PC-3 (cell line): ENCODE measurements around the gene PHPT1. TPM values are rescaled to one million over a fixed set of nuclear protein-coding genes. Genes with fewer than 3 reads are reported as not detected.

Experiments
- ATAC-seq: fragments of 200-7000 bp; cut with Tn5 transposase; 2 replicates; pipeline ENCODE4 v1.9.1; 2020; ENCODE audit warnings: mild to moderate bottlenecking, moderate library complexity
- BruUV-seq: library from RNA; stranded (reverse); fragments of 400-500 nt; replicated peaks from 2 replicates; lab custom pipeline; 2021; lab: Mats Ljungman, UMichigan
- CTCF ChIA-PET: fragments of 300-600 bp; sonication (Branson Sonifier 250); formaldehyde crosslinking; loops from one replicate; lab custom pipeline; 2022; ENCODE audit warnings: antibody characterized with exemption; lab: Charles Lee
- POLR2A ChIA-PET: fragments of 300-600 bp; sonication (Branson Sonifier 250); formaldehyde crosslinking; loops from one replicate; lab custom pipeline; 2022; ENCODE audit warnings: antibody characterized with exemption; ENCODE audit not compliant: unreplicated experiment; lab: Charles Lee
- DNase-seq: peaks from one replicate; pipeline ENCODE4 v3.0.0-alpha.2; 2015
- H2AFZ ChIP-seq: fragments of 300-600 bp; sonication (generic); 2 replicates; pipeline ENCODE4 v1.6.0; 2016; ENCODE audit warnings: antibody characterized with exemption, low read length
- H3F3A ChIP-seq: fragments of 300-600 bp; sonication (generic); one replicate; pipeline ENCODE4 v1.6.0; 2017; ENCODE audit warnings: antibody characterized with exemption, low read length, control low read depth, mild to moderate bottlenecking; ENCODE audit not compliant: unreplicated experiment
- H3K27ac ChIP-seq: fragments of 300-600 bp; sonication (generic); 2 replicates; pipeline ENCODE4 v1.5.1; 2016; ENCODE audit warnings: mild to moderate bottlenecking, low read length
- H3K27me3 ChIP-seq: fragments of 300-600 bp; sonication (generic); 2 replicates; pipeline ENCODE4 v1.6.1; 2016; ENCODE audit warnings: low read length, mixed read lengths
- H3K36me3 ChIP-seq: fragments of 300-600 bp; sonication (generic); 2 replicates; pipeline ENCODE4 v1.6.1; 2016; ENCODE audit warnings: low read depth, mixed run types, low read length, mixed read lengths
- H3K4me1 ChIP-seq: fragments of 300-600 bp; sonication (generic); 2 replicates; pipeline ENCODE4 v1.5.1; 2016; ENCODE audit warnings: low read length; ENCODE audit not compliant: insufficient read depth
- H3K4me2 ChIP-seq: fragments of 300-600 bp; sonication (generic); 2 replicates; pipeline ENCODE4 v1.6.0; 2016; ENCODE audit warnings: low read length
- H3K4me3 ChIP-seq: fragments of 300-600 bp; sonication (generic); 2 replicates; pipeline ENCODE4 v1.5.1; 2016; ENCODE audit warnings: mild to moderate bottlenecking, low read length, mixed read lengths
- H3K79me2 ChIP-seq: fragments of 300-600 bp; sonication (generic); 2 replicates; pipeline ENCODE4 v1.6.1; 2017; ENCODE audit warnings: low read length, mixed read lengths
- H3K9ac ChIP-seq: fragments of 300-600 bp; sonication (generic); 2 replicates; pipeline ENCODE4 v1.6.0; 2016; ENCODE audit warnings: mild to moderate bottlenecking, low read length
- H3K9me2 ChIP-seq: fragments of 300-600 bp; sonication (generic); replicated peaks from 2 replicates; pipeline ENCODE4 v1.6.1; 2016; ENCODE audit warnings: mixed run types, low read length, mixed read lengths
- H3K9me3 ChIP-seq: fragments of 300-600 bp; sonication (generic); 2 replicates; pipeline ENCODE4 v1.6.1; 2016; ENCODE audit warnings: low read length, mixed read lengths
- H4K20me1 ChIP-seq: fragments of 300-600 bp; sonication (generic); 2 replicates; pipeline ENCODE4 v1.6.1; 2016; ENCODE audit warnings: low read length, mixed read lengths
- CTCF ChIP-seq: fragments of 300-600 bp; sonication (generic); conservative IDR thresholded peaks from 2 replicates; pipeline ENCODE4 v1.5.1; 2017; ENCODE audit warnings: antibody characterized with exemption, low read depth, mild to moderate bottlenecking, low read length
- EZH2 ChIP-seq: fragments of 300-600 bp; sonication (generic); IDR thresholded peaks from one replicate; pipeline ENCODE4 v1.6.1; 2017; ENCODE audit warnings: antibody characterized with exemption, mild to moderate bottlenecking, low read length; ENCODE audit not compliant: unreplicated experiment
- EZH2phosphoT487 ChIP-seq: fragments of 300-600 bp; sonication (generic); IDR thresholded peaks from 2 replicates; pipeline ENCODE4 v1.6.1; 2018; ENCODE audit warnings: mild to moderate bottlenecking, antibody characterized with exemption, low read length, borderline replicate concordance
- intact Hi-C: fragments of 100-400 bp; cut with micrococcal nuclease; formaldehyde crosslinking; loops from 2 replicates; pipeline ENCODE4 v1.9.0; 2023
- total RNA-seq: library from RNA; depleted of rRNA; stranded (reverse); fragments of >200 nt; gene quantifications from 2 replicates; pipeline ENCODE4 v1.2.3, GENCODE V29; 2014

Gene PHPT1
- total RNA-seq, 1 experiment from 2014 or later: 111 TPM

DNA sequence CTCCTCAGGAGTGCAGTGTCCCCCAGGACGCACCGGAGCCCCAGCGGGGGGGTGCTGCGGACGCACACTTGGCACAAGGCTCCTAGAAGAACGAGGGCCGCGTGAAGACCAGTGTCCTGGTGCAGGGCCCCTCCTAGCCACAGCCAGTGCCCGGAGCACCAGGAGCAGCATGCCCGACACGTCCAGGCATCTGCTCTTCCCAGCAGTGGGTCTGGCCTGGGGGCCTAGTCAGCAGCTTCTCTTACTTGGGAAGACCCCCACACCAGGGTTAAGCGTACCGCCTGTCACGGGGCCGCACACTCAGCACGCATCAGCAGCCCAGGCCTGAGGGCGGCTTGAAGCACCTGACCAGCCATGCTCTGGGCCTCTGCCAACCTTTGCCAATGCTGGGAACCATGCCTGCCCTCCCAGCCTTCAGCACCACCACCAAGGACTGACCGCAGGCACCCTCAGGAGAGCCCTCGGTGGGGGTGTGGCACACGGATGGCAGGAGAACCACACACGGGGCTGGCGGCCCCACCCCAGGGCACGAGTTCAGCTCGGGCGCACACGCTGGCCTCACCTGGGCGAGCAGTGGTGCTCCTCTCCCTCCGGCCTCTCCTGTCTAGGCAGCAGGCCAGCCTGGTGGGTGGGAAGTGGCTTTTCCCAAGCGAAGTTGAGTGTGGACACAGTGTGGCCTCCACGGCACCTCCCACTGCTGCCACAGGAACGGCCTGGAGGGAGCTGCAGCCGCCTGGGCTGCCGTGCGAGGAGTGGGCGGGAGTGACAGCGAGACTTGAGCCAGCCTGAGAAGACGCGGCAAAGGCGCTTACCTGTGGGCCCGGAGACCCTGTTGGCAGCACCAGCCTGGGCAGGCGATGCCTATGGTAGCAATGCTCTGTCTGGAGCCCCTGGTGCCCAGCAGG lies 19.0 kb upstream of the PHPT1 start:
- H3K4me2 ChIP-seq: no peak overlapping the region
- no peak overlapping the region for H3K9ac ChIP-seq
- ATAC-seq: no peak
- H3K79me2 ChIP-seq: no peaks in the 10 kb centered on the region
- intact Hi-C loops: no loop called here
- H3F3A ChIP-seq: no peaks in the 10 kb centered on the region
- no peak for DNase-seq
- no peak overlapping the region for H2AFZ ChIP-seq
- H3K36me3 ChIP-seq: peaks cover 8% of the 10 kb centered on the region; the same call in 1 of the 2 replicates
- ChIA-PET POLR2A (no interaction called here), CTCF (no interaction called here)
- no peaks in the 10 kb centered on the region for H3K9me3 ChIP-seq
- BruUV-seq: no TSS peak
- H3K27me3 ChIP-seq: no peaks in the 10 kb centered on the region
- no peaks in the 10 kb centered on the region for H3K4me1 ChIP-seq
- no peaks in the 10 kb centered on the region for H4K20me1 ChIP-seq
- TF ChIP-seq CTCF (no peak), EZH2 (no peak), EZH2phosphoT487 (no peak)
- H3K27ac ChIP-seq: no peak overlapping the region
- H3K9me2 ChIP-seq: no peaks in the 10 kb centered on the region
- no peak overlapping the region for H3K4me3 ChIP-seq

GRCh38 chr9:136831002-136831719 lies 18.0 kb upstream of the PHPT1 start:
- H3K9me3 ChIP-seq: no peaks in the 10 kb centered on the region
- H3K27me3 ChIP-seq: no peaks in the 10 kb centered on the region
- DNase-seq: no peak
- no peak for TF ChIP-seq EZH2phosphoT487
- no peak for TF ChIP-seq EZH2
- no peak for TF ChIP-seq CTCF
- intact Hi-C loops: no loop called here
- CTCF ChIA-PET: no interaction called here
- no peaks in the 10 kb centered on the region for H3F3A ChIP-seq
- H3K79me2 ChIP-seq: no peaks in the 10 kb centered on the region
- H3K36me3 ChIP-seq: peaks cover 6% of the 10 kb centered on the region; the same call in 1 of the 2 replicates
- no peak overlapping the region for H3K27ac ChIP-seq
- no peak overlapping the region for H3K4me3 ChIP-seq
- H4K20me1 ChIP-seq: no peaks in the 10 kb centered on the region
- no peak overlapping the region for H3K4me2 ChIP-seq
- no peak overlapping the region for H2AFZ ChIP-seq
- BruUV-seq: no TSS peak
- POLR2A ChIA-PET: no interaction called here
- no peak overlapping the region for H3K9ac ChIP-seq
- ATAC-seq: no peak
- H3K4me1 ChIP-seq: no peaks in the 10 kb centered on the region
- no peaks in the 10 kb centered on the region for H3K9me2 ChIP-seq
